Tibial nerve (tissue), 4 donors: ENCODE measurements around the gene VSIG4. TPM values are rescaled to one million over a fixed set of nuclear protein-coding genes. Genes with fewer than 3 reads are reported as not detected.

Experiments used
- DNase-seq, 2 donors: peaks; one replicate each; pipeline ENCODE4 v3.0.0-alpha.2; 2019; ENCODE audit warnings: low spot score in 2 of 2
- H3K27ac ChIP-seq, 4 donors: fragments of 200-600 bp; sonication (generic) in 3 of 4; one replicate each; pipeline ENCODE4 v1.5.1; 2017 to 2019; ENCODE audit warnings: mild to moderate bottlenecking in 1 of 4
- H3K27me3 ChIP-seq, 2 donors: fragments of 200-600 bp; sonication (generic) in 1 of 2; one replicate each; pipeline versions ENCODE4 v1.5.1 to v1.6.0; 2017 to 2019
- H3K36me3 ChIP-seq, 3 donors: fragments of 200-600 bp; sonication (generic); one replicate each; pipeline ENCODE4 v1.5.1; 2018 to 2019
- H3K4me1 ChIP-seq, 4 donors: fragments of 200-600 bp; sonication (generic) in 3 of 4; one replicate each; pipeline ENCODE4 v1.5.1; 2017 to 2019
- H3K4me3 ChIP-seq, 4 donors: fragments of 200-600 bp; sonication (generic) in 3 of 4; one replicate each; pipeline ENCODE4 v1.5.1; 2017 to 2019; ENCODE audit warnings: mild to moderate bottlenecking in 1 of 4, moderate library complexity in 1 of 4
- H3K9me3 ChIP-seq, 4 donors: fragments of 200-600 bp; sonication (generic) in 3 of 4; one replicate each; pipeline ENCODE4 v1.5.1; 2017 to 2019
- CTCF ChIP-seq, 5 experiments: fragments of 200-600 bp in 3 of 5; fragments of 450-650 bp in 2 of 5; sonication (generic) in 3 of 5; IDR thresholded peaks; one replicate each; pipeline ENCODE4 v1.5.1; 2016 to 2019; ENCODE audit warnings: antibody characterized with exemption in 5 of 5, mild to moderate bottlenecking in 3 of 5, moderate library complexity in 2 of 5
- EP300 ChIP-seq, 2 donors: sonication (generic); formaldehyde crosslinking; IDR thresholded peaks; one replicate each; pipeline ENCODE4 v1.6.1; 2017; ENCODE audit warnings: antibody characterized with exemption in 2 of 2, mild to moderate bottlenecking in 1 of 2
- POLR2A ChIP-seq, 2 donors: fragments of 450-650 bp; IDR thresholded peaks; one replicate each; pipeline ENCODE4 v1.6.1; 2017; ENCODE audit warnings: antibody characterized with exemption in 2 of 2, mild to moderate bottlenecking in 2 of 2, moderate library complexity in 2 of 2
- WGBS, 2 donors: methylation state at CpG; one replicate each; pipeline ENCODE4 v1.1.5; 2018; 5-methylcytosine and 5-hydroxymethylcytosine counted together
- total RNA-seq, 4 donors: library from RNA; depleted of rRNA; stranded (reverse); fragments of >200 nt; gene quantifications; one replicate each; pipeline ENCODE4 v1.1.0, GENCODE V29; 2016

VSIG4 gene
- total RNA-seq, 4 donors from 2014 or later, result 81.3 to 283 (median 101) TPM

- WGBS, 2 donors, result 74% methylated on average over 2 of the region's 4 CpGs; no CpG with 5 or more reads in 1 of the 2 donors
- Histone ChIP-seq H3K36me3 (no peaks in the 10 kb centered on the region), H3K4me3 (no peak overlapping the region), H3K9me3 (no peaks in the 10 kb centered on the region), H3K27ac (no peak overlapping the region), H3K27me3 (no peaks in the 10 kb centered on the region), H3K4me1 (no peaks in the 10 kb centered on the region)
- TF ChIP-seq CTCF (IDR thresholded peaks at IDR 0.05), result no peak
- no peak for TF ChIP-seq POLR2A (IDR thresholded peaks at IDR 0.05)
- TF ChIP-seq EP300 (IDR thresholded peaks at IDR 0.05), result no peak
- no peak for DNase-seq
These were observed 15.1 kb upstream of the VSIG4 start for GRCh38 chrX:66054978-66055377.

GRCh38 chrX:66053414-66053813 lies 13.5 kb upstream of the VSIG4 start:
- no peak for TF ChIP-seq CTCF (IDR thresholded peaks at IDR 0.05)
- no peak for TF ChIP-seq EP300 (IDR thresholded peaks at IDR 0.05)
- no peak for TF ChIP-seq POLR2A (IDR thresholded peaks at IDR 0.05)
- DNase-seq, result no peak
- no peak overlapping the region for H3K27ac ChIP-seq
- H3K9me3 ChIP-seq, result no peaks in the 10 kb centered on the region
- no peaks in the 10 kb centered on the region for H3K4me1 ChIP-seq
- H3K4me3 ChIP-seq, result no peak overlapping the region
- no peaks in the 10 kb centered on the region for H3K27me3 ChIP-seq
- WGBS, 2 donors, result 33 to 79% methylated on average over 1 of the region's 1 CpG
- no peaks in the 10 kb centered on the region for H3K36me3 ChIP-seq

- Histone ChIP-seq H3K4me3 (no peak overlapping the region), H3K27me3 (no peaks in the 10 kb centered on the region), H3K36me3 (no peaks in the 10 kb centered on the region), H3K4me1 (no peaks in the 10 kb centered on the region), H3K27ac (no peak overlapping the region), H3K9me3 (no peaks in the 10 kb centered on the region)
- 73 to 95% methylated on average over 3 of the region's 3 CpGs for WGBS, 2 donors
- TF ChIP-seq CTCF (IDR thresholded peaks at IDR 0.05) (no peak), EP300 (IDR thresholded peaks at IDR 0.05) (peak in 1 of 2 donors; percentile 48), POLR2A (IDR thresholded peaks at IDR 0.05) (no peak)
- DNase-seq, result peak in 1 of 2 donors; percentile 28
These were observed 12.1 kb upstream of the VSIG4 start for GRCh38 chrX:66051980-66052379.

- TF ChIP-seq EP300 (IDR thresholded peaks at IDR 0.05) (peak in 1 of 2 donors; percentile 50), POLR2A (IDR thresholded peaks at IDR 0.05) (no peak), CTCF (IDR thresholded peaks at IDR 0.05) (no peak)
- H3K9me3 ChIP-seq, result no peaks in the 10 kb centered on the region
- no peaks in the 10 kb centered on the region for H3K36me3 ChIP-seq
- H3K4me1 ChIP-seq, result no peaks in the 10 kb centered on the region
- no peaks in the 10 kb centered on the region for H3K27me3 ChIP-seq
- 91 to 100% methylated on average over 1 of the region's 1 CpG for WGBS, 2 donors
- no peak overlapping the region for H3K27ac ChIP-seq
- H3K4me3 ChIP-seq, result no peak overlapping the region
- DNase-seq, result no peak
These were observed 10.3 kb upstream of the VSIG4 start for GRCh38 chrX:66050140-66050569.

- 48 to 81% methylated on average over 2 of the region's 2 CpGs for WGBS, 2 donors
- Histone ChIP-seq H3K27me3 (no peaks in the 10 kb centered on the region), H3K4me1 (no peaks in the 10 kb centered on the region), H3K36me3 (no peaks in the 10 kb centered on the region), H3K4me3 (no peak overlapping the region), H3K9me3 (no peaks in the 10 kb centered on the region), H3K27ac (no peak overlapping the region)
- TF ChIP-seq CTCF (IDR thresholded peaks at IDR 0.05) (no peak), EP300 (IDR thresholded peaks at IDR 0.05) (no peak), POLR2A (IDR thresholded peaks at IDR 0.05) (no peak)
- no peak for DNase-seq
These were observed 9.2 kb upstream of the VSIG4 start for GRCh38 chrX:66049056-66049455.
